Measurements from ENCODE around the gene TMEM40.
"Not testable (repeated sequence)": the region's sequence is repeated elsewhere in the genome, so short reads cannot be mapped to it uniquely, and the experiment has no call there.

Gene TMEM40, protein sequence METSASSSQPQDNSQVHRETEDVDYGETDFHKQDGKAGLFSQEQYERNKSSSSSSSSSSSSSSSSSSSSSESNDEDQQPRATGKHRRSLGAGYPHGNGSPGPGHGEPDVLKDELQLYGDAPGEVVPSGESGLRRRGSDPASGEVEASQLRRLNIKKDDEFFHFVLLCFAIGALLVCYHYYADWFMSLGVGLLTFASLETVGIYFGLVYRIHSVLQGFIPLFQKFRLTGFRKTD

DNA sequence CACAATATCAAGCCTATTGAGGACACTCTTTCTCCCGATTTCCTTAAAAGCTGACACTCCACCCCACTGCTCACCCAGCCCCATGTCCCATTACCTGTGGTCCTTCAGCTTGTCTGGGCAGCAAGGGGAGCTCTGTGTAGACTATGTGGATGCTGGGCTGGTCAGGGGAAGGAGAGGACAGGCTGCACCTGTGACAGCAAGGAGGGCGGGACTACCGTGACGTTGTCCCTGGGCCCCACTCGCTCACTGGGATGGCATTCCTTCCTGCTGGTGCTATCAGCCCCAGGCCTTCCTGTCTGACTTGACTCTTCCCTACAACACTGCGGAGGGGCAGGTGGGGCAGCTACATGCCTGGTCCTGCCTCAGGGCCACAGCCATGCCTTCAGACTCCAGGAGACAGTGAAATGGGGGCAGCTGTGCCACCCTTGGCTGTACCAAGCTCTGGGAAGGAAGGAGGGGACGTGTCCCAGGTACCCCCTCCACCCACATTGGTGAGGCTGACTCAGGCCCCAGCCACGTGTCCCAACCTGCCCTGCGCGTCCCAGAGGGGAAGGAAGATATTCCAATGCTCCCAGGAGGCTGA lies at the start of gene TMEM40:
Gene TMEM40 (minus strand): TSS at position 163 of the 583 bp plus-strand sequence. CDS start 9,427 bp downstream, outside the sequence.
- DNase-seq (ENCODE audit: low read depth), result no peak

DNA sequence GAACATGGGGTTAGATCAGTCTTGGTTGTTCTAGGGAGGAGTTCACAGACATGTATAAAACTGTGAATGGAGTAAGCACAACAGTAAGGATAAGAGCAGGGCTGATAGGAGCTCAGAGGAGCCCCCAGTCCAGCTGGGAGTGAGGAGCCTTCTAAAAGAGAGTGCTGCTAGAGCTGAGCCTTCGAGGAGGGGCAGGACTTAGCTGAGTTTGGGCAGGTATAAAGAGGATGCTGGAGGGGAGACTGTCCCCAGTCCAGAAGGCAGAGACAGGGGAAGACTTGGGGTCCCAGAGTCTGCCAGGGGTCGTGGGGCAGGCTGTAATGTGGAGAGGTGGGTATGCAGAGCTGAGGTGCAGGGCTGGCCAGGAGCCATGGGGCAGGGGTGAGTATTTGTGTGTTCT lies 49.5 kb upstream of the TMEM40 start:
- DNase-seq (ENCODE audit: low read depth), result no peak

DNA sequence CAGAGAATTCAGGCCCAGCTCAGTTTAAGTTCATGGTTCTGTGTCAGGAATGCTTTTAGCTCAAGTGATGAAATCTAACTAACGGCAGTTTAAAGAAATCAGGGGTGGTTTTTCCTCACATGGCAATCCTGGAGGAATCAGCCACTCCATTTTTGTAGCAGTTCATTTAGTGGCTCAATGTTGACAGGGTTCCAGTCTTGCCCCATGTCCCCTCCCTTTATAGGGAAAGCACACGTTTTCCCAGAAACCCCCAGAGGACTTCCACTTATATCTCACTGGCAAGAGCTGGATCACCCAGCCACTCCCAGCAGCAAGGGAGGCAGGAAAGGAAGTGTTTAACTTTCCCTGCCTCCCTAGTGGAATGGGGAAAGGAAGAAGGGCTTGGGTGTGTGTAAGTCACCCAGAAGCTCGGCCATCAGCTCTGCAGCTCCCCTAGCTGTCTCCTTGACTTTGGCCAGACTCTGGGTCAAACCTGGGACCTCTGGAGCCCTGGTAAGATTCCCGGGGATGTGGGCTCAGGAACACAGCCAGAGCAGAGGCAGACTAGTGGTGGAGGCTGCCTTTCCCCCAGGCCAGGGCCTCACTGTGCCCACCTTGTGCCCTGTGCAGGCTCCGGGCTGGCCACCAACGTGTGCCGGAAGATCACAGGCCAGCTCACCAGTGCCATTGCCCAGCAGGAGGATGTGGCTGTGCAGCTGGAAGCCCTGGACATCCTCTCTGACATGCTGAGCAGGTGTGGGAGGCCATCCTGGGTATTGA lies 48.7 kb upstream of the TMEM40 start:
- no peak for DNase-seq (ENCODE audit: low read depth)

DNA sequence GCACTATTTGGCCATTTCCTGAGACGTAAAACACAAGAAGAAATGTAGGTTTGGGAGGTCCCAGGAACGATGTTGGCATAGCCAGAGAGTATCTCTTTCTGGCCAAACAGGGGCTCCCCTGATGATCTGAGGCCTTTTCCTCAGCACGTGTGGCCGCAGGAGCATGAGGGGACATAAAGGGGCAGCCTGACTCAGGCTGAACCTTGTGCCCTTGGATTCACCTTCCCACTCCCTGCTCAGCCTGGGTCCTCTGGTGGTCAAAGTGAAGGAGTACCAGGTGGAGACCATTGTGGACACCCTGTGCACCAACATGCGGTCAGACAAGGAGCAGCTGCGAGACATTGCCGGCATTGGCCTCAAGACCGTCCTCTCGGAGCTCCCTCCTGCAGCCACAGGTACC lies 48.0 kb upstream of the TMEM40 start:
- DNase-seq (ENCODE audit: low read depth), result no peak

DNA sequence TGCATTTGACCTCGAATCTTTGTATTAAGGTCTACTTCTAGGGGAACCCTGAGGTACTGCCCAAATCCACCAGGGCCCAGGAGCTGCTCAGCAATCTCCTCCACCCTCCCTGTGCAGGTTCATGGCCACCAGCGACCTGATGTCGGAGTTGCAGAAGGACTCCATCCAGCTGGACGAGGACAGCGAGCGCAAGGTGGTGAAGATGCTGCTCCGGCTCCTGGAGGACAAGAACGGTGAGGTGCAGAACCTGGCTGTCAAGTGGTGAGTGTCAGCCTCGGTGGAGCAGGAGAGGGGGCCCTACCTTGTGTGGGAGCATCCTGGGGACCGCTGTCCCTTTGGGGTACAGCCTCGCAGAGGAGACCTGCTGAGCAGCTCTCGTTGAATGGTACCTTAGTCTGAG lies 44.3 kb upstream of the TMEM40 start:
- DNase-seq (ENCODE audit: low read depth), result no peak

DNA sequence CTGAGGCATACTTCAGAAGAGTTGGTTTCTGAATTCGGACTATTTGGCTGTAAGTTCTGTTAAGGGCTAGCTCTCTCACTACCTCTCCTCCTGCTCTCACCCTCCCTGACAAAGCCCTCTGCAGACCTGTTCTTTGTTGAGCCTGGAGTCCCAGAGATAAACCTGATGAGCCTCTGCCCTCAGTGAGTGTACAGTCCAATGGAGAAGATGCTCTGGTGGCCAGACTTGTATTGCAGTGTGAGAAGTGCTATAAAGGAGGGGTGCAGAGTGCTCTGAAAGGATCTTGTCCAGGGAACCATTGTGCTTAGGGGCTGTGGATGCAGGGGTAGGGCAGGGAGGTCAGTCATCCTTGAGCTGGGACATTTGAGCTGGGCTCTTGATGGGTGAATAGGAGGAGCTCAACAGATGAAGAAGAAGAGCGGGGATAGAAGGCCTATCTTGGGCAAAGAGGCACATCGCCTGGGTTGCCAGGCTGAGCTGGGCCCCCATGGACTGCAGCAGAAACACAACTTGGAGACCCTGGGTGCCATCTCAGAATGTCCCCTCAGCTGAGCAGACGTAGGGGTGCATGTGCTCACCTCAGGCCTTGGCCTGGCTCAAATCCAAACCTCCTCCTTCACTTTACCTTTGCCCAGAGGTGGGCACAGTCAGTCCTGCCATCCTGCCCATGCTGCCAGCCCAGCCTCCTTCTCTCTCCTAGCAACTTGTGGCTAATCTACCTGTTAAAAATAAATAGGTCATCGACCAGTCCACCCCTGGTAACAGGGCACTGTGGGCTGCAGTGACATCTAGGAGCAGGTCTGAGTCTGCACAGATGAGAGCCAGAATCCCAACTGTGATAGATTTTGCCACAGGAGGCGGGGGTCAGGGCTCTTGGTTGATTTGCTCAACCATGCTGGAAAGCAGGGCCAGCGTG lies 40.7 kb upstream of the TMEM40 start:
- no peak for DNase-seq (ENCODE audit: low read depth)

DNA sequence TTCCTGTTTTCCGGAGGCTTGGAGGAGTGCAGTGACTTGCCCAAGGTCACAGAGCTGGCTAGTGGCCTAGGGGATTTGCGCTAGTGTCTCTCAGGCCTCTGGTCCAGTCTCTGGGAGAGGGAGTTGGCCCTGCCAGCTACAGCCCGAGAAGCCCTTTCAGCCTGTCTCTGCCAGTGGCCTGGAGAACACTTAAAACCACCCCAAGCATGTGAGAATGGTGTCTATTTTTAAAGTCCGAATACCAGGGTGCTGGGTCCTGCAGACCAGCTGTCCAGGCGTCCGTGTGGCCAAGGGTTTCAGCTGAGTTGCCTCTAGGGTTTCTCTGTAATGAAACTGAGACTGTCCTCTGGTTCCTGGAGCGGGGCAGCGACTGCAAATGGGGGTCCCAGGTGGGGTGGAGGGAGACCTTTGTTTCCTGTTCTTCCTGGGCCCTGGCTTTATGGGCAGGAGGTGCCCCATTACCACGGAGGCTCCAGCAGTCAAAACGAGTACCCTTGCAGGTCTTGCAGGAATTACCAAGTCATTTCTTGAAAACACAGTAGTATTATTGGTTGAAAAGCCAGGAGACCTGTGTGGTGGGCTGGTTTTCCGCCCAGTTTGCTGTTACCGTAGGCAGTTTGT lies 39.6 kb upstream of the TMEM40 start:
- DNase-seq (ENCODE audit: low read depth), result no peak

DNA sequence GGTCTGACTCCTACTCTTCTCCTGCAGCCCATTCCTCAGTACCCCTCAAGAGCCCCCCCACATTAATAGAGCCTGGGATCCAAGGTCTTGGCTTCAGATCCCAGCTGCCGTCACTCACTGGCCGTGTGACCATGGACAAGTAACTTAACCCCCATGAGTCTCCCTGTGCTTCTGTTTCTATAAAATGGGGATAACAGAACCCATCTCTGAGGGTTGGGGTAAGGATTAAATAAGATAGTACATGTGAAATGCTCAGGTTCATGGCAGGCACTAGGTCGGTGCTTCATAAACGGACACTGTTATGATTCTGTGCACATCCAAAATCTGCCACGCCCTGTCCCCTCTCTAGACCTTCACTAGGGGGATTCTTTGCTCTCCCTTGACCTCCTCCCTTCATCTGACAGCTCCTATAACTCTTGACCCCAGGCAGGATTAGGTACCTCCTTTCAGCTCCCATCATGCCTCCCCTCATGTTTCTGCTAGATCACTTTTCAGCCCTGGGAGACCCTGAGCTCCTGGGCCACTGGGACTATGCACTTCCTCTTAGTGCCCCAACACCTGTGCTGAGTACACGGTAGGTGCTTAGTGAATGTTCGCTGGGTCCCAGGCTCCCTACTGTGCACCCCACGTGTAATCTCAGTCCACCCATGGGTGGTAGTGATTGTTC lies 39.0 kb upstream of the TMEM40 start:
- no peak for DNase-seq (ENCODE audit: low read depth)

DNA sequence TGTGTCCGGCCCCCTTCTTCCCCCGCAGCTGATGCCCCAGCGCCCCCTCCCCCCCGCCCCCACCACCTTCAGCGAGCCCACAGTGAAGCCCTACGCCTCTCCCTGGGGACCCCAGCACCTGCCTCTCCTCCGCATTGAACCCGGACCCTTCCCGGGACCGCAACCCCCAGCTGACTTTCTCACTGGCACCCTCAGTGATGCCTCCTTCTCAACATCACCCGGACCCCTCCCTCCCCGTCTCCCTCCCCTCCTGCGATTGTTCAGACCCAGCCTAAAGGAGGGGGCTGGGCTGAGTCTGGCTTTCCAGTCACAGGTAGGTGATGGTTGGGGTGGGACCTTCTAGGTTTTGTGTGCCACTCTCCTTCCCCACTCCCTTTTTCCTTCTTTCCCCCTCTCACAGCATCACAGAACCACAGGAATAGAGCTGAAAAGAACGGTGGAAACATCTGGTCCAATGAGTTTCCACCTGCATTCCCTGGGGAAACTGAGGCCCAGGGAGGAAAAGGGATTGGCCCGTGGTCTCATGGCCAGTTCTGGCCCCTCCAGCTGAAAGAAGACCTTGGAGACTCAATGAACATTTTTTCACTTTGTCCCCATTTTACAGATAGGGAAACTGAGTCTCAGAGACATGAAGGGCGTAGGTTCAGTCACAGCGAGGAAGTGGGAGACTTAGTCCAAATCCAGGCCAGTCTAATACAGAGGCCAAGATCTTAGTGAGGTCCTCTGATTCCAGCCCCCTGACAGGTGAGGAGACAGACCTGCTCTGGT lies 38.2 kb upstream of the TMEM40 start:
- no peak for DNase-seq (ENCODE audit: low read depth)

DNA sequence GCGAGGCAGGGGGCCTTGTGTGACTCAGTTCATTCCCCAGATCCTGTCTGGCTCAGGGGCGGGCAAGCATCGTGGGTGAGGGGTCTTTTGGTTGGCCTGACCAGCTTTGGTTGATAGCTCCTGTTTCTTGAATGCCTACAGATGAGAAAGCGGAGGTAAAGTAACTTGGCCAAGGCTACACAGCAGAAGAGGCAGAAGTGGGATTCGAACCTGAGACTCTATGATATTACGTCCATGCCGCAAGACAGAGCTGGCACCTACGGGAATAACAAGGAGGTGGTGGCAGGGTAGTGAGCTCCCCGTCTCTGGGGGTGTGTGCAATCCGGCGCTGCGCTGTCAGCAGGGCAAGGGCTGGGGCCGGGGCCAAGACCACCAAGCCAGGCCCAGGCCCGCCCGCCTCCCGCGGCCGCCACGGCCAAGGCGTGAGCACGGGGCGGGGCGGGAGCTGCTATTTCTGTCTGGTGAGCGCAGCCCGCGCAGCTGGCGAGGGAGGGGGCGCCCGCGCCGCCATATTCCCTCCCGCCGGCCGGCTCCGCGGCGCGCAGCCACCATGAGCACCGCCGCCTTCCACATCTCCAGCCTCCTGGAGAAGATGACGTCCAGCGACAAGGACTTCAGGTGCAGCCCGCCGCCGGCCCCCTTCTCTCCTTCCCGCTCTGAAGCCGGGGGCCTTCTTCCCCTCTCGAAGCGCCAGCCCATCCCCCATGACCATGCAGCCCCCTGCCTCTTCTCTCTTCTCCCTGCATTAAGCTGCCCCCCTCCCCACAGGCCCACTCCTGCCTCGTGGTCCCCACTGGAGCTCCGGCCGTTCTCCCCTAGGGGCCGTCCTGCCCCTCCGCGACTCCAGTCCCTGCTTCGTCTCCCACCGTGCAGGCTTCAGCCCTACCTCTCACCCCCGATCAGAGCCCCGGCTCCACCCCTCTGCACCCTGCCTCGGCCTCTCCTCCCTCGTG lies 37.4 kb upstream of the TMEM40 start, which contains the start of gene CAND2:
Gene CAND2 (plus strand): TSS at position 510 of the 953 bp plus-strand sequence. CDS start 41 bp downstream, at position 551.
- peak; percentile 9 for DNase-seq (ENCODE audit: low read depth)

DNA sequence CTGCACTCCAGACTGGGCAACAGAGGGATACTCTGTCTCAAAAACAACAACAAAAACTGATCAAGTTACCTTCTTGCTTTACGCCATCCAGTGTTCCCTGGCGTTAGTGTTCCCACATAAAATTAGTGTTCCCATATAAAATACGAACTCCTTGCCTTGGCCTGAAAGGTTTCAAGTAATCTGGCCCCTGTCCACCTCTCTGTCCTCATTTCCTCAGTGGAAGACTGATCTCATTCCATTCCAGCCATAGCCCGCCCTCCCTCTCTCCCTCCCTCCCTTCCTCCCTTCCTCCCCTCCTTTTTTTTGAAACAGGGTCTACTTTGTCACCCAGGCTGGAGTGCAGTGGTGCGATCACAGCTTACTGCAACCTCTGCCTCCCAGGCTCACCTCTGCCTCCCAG lies 34.6 kb upstream of the TMEM40 start:
- no peak for DNase-seq (ENCODE audit: low read depth)

DNA sequence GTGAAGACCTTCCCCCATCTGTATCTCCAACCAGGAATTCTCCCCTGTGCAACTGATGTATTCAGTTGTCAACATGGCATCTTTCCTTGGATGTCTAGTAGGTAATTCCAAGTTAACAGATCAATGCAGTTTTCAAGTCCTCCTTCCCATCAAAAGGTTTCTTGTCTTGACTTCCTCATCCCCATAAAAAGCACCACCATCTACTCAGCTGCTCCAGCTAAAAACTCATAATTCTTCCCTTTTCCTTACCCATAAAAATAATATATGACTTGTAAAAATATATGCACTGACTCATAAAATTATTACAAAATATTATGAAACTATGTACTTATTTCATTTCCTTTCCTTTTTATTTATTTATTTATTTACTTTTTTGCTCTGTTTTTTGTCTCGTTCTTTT lies 32.4 kb upstream of the TMEM40 start:
- no peak for DNase-seq (ENCODE audit: low read depth)

DNA sequence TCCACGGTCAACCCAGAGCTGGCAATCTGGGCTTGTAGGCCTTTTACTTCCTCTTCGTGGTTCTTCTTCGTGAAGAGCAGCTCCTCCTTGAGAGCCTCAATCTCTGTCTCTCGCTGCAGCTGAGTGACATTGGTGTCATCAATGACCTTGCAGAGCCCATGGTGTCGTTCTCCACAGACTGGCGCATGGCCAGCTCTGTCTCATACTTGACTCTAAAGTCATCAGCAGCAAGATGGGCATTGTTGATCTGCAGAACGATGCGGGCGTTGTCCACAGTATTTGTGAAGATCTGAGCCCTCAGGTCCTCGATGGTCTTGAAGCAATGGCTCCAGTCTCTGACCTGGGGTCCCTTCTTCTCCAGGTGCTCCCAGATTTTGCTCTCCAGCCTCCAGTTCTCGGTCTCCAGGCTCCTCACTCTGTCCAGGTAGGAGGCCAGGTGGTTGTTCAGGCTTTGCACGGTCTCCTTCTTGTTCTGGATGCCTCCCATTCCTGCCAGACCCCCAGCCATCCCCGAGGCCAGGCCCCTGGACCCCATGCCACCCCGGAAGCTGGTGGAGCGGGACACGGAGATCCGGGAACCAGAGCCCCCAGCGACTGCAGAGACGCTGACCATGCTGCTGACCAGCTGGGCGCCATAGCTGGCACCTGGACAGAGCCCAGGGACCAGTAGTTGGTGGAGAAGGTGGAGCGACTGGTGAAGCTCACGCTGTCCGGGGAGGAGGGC lies 29.1 kb upstream of the TMEM40 start:
- not testable (repeated sequence) for DNase-seq (ENCODE audit: low read depth)

DNA sequence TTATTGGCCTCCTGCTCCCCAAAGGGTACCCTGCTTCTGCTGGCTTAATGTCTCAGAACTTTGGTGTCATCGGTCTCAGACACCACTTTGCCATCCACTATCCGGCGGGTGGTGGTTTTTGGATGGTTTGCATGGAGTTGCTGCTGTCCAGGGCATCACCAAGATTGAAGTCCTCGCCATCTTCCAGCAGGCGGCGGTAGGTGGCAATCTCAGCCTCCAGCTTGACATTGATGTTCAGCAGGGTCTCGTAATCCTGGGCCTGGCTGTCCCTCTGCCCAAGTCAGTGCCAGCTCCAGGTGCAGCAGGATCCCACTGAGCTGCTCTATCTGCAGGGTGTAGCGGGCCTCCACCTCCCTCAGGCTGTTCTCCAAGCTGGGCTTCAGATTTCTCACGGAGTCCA lies 28.3 kb upstream of the TMEM40 start:
- not testable (repeated sequence) for DNase-seq (ENCODE audit: low read depth)

DNA sequence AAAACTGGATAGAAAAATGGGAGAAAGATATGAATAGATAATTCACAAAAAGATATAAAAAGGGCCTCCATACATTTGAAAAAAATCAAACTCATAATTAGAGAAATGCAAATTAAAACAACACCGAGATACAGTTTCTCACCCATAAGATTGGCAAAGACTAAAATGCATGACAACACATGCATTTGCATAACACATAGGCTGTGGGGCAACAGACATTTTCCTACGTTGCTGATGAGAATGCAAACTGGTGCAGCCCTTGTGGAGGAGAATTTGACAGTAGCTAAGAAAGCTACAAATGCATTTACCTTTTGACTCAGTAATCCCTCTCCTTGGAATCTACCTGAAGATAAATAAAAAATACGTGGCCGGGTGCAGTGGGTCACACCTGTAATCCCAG lies 26.0 kb upstream of the TMEM40 start:
- DNase-seq (ENCODE audit: low read depth), result no peak

DNA sequence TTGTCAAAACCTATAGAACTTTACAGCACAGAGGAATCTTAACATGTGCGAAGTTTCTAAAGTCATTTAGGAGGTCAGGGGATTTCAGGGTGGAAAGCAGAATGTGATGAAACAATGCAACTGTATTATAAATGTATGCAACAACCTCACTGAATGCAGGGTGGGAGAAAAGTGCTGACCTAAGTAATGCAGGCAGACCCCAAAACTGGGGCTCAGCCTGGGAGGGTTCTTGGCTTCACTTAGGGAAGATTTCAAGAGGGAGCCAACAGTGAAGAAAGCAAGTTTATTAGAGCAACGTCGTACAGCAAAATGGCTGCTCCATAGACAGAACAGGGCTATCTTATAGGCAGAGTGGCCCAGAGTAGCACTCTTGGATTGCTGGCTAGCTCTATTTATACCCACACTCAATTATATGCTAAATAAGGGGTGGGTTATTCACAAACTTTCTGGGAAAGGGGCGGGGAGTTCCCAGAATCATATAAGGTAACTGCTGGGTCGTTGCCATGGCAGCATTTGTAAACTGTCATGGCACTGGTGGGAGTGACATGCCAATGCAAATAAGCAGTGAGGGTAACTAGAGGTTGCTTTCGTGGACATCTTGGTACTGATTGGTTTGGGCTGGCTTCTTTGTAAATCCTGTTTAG lies 23.2 kb upstream of the TMEM40 start:
- no peak for DNase-seq (ENCODE audit: low read depth)

DNA sequence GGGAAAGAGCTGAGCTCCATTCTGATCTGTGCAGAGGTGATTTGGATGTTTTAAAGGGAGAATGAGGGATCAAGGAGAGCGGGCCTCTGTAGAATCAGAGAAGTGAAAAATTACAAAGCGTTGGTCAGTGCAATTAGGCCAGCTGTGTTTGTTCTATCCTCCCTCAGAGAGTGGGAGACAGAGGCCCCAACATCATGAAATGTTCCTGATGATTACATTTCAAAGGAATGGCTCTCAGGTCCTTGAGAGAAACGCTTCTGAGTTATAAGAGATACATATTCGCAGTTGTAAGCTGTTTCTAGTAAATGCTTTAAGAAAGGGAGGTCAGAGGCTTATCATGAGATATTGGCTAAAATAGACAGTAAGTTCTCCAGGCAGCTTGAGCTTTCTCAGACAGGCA lies 21.7 kb upstream of the TMEM40 start:
- DNase-seq (ENCODE audit: low read depth), result no peak

DNA sequence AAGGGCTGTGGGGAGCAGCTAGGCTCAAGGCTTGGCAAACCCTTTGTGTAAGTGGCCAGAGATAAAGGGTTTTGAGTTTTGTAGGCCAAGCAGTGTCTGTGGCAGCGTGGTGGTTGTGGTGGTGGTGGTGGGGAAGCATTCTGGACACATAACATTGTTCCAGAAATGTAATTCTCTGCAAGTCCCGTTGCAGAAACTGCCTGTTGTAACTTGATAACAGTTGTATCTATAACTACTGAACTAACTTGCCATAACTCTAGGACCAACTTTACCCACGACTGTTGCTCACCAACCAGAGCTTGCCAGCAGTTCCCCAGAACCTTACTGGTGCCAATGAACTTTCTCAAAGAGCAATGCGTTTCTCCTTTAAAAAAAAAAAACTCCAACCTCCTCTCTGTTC lies 18.1 kb upstream of the TMEM40 start:
- DNase-seq (ENCODE audit: low read depth), result no peak
